GM12878 (cell line): ENCODE measurements around the gene STAG1. TPM values are rescaled to one million over a fixed set of nuclear protein-coding genes. Genes with fewer than 3 reads are reported as not detected.

Source experiments
- ATAC-seq: fragments of 200-7000 bp; cut with Tn5 transposase; 3 replicates; pipeline ENCODE4 v1.9.1; 2020; ENCODE audit warnings: mild to moderate bottlenecking, moderate library complexity
- BruUV-seq: library from RNA; stranded (reverse); fragments of 400-500 nt; replicated peaks from 2 replicates; lab custom pipeline; 2021; lab: Mats Ljungman, UMichigan
- CTCF ChIA-PET: fragments of 300-600 bp; sonication (Branson Sonifier 250); formaldehyde crosslinking; extraction: SDS; loops from one replicate; lab custom pipeline; 2021; ENCODE audit warnings: inconsistent platforms; lab: Yijun Ruan, JAX
- POLR2A ChIA-PET: fragments of 350-600 bp; formaldehyde crosslinking; extraction: SDS; loops from one replicate; lab custom pipeline; 2021; ENCODE audit warnings: inconsistent platforms; lab: Charles Lee
- RAD21 ChIA-PET: fragments of 300-600 bp; sonication (Branson Sonifier 250); formaldehyde crosslinking; loops from one replicate; lab custom pipeline; 2023; ENCODE audit warnings: antibody characterized with exemption; ENCODE audit not compliant: unreplicated experiment; lab: Charles Lee
- SMC1A ChIA-PET: fragments of 300-600 bp; sonication (Branson Sonifier 250); formaldehyde crosslinking; loops from one replicate; lab custom pipeline; 2023; ENCODE audit not compliant: unreplicated experiment, uncharacterized antibody; lab: Charles Lee
- DNase-seq: peaks from one replicate; pipeline ENCODE4 v3.0.0-alpha.2; 2011; ENCODE audit warnings: low read depth, low spot score
- FAIRE-seq: peaks from 3 replicates; lab custom pipeline; 2011; peaks lifted over from hg19 to GRCh38; lab: Jason Lieb, UNC
- H2AFZ ChIP-seq: 2 replicates; pipeline ENCODE4 v1.6.0; 2011; ENCODE audit warnings: low read depth, low read length, control low read depth; ENCODE audit not compliant: control insufficient read depth
- H3K27ac ChIP-seq: 2 replicates; pipeline ENCODE4 v1.5.1; 2011; ENCODE audit warnings: control low read depth; ENCODE audit not compliant: control insufficient read depth, insufficient read depth
- H3K27me3 ChIP-seq, 2 experiments: replicated peaks in 1 of 2; 2 replicates each; pipeline versions ENCODE4 v1.6.0 to v1.6.1; 2011; ENCODE audit warnings: low read length in 1 of 2; ENCODE audit not compliant: control insufficient read depth in 2 of 2, insufficient read depth in 2 of 2
- H3K36me3 ChIP-seq, 2 experiments: 2 replicates each; pipeline ENCODE4 v1.5.1; 2011; ENCODE audit warnings: low read length in 1 of 2; ENCODE audit not compliant: control insufficient read depth in 2 of 2, insufficient read depth in 2 of 2
- H3K4me1 ChIP-seq: 2 replicates; pipeline ENCODE4 v1.6.1; 2011; ENCODE audit warnings: mild to moderate bottlenecking, low read length, moderate library complexity, mixed read lengths; ENCODE audit not compliant: control insufficient read depth, insufficient read depth
- H3K4me2 ChIP-seq: 2 replicates; pipeline ENCODE4 v1.6.0; 2011; ENCODE audit warnings: control low read depth; ENCODE audit not compliant: control insufficient read depth, insufficient read depth
- H3K4me3 ChIP-seq: fragments of 200-600 bp; sonication (generic); 2 replicates; pipeline ENCODE4 v1.5.1; 2016
- H3K79me2 ChIP-seq: 2 replicates; pipeline ENCODE4 v1.6.0; 2011; ENCODE audit warnings: low read length; ENCODE audit not compliant: control insufficient read depth, insufficient read depth
- H3K9ac ChIP-seq: 2 replicates; pipeline ENCODE4 v1.8.0; 2011; ENCODE audit warnings: low read length, control low read depth, mixed read lengths; ENCODE audit not compliant: control insufficient read depth, insufficient read depth
- H3K9me3 ChIP-seq: replicated peaks from 3 replicates; pipeline ENCODE4 v1.5.1; 2011; ENCODE audit warnings: mild to moderate bottlenecking, low read length; ENCODE audit not compliant: control insufficient read depth, insufficient read depth
- H4K20me1 ChIP-seq: 2 replicates; pipeline ENCODE4 v1.6.0; 2011; ENCODE audit not compliant: control insufficient read depth, insufficient read depth
- ATF2 ChIP-seq: IDR thresholded peaks from 2 replicates; pipeline ENCODE4 v1.6.1; 2012; ENCODE audit warnings: low read length, inconsistent platforms
- DPF2 ChIP-seq: fragments of 450-650 bp; IDR thresholded peaks from 2 replicates; pipeline ENCODE4 v1.6.1; 2017; ENCODE audit warnings: mild to moderate bottlenecking
- EP300 ChIP-seq, 2 experiments: fragments of 150-350 bp in 1 of 2; IDR thresholded peaks; 2 replicates each; pipeline ENCODE4 v1.6.1; 2011 to 2012; ENCODE audit warnings: low read depth in 2 of 2, low read length in 2 of 2, borderline replicate concordance in 1 of 2, improper control_type of control experiment in 1 of 2, inconsistent platforms in 1 of 2; ENCODE audit not compliant: control insufficient read depth in 1 of 2
- HCFC1 ChIP-seq: fragments of 150-350 bp; IDR thresholded peaks from 2 replicates; pipeline ENCODE4 v1.6.1; 2014; ENCODE audit warnings: low read length
- HDAC6 ChIP-seq: fragments of 200-600 bp; sonication (generic); IDR thresholded peaks from one replicate; pipeline ENCODE4 v1.8.0; 2017; ENCODE audit warnings: antibody characterized with exemption; ENCODE audit not compliant: unreplicated experiment
- JUND ChIP-seq: IDR thresholded peaks from 2 replicates; pipeline ENCODE4 v1.6.1; 2012; ENCODE audit warnings: low read depth, mild to moderate bottlenecking, low read length, improper control_type of control experiment, moderate library complexity
- KAT2A ChIP-seq: conservative IDR thresholded peaks from 2 replicates; pipeline ENCODE4 v1.6.1; 2011; ENCODE audit warnings: low read depth, low read length; ENCODE audit not compliant: control insufficient read depth
- MEF2B ChIP-seq: fragments of 450-650 bp; IDR thresholded peaks from 2 replicates; pipeline ENCODE4 v1.6.1; 2018; ENCODE audit warnings: mild to moderate bottlenecking, moderate library complexity; ENCODE audit not compliant: partially characterized antibody, poor library complexity, severe bottlenecking
- PAX5 ChIP-seq: IDR thresholded peaks from 2 replicates; pipeline ENCODE4 v1.6.1; 2011; ENCODE audit warnings: low read depth, low read length, borderline replicate concordance
- RAD21 ChIP-seq: IDR thresholded peaks from 2 replicates; pipeline ENCODE4 v1.6.1; 2011; ENCODE audit warnings: mild to moderate bottlenecking, low read depth, low read length, moderate library complexity; ENCODE audit not compliant: insufficient read depth
- RBBP5 ChIP-seq: fragments of 200-600 bp; sonication (generic); conservative IDR thresholded peaks from 2 replicates; pipeline ENCODE4 v1.6.1; 2016
- RELA ChIP-seq: fragments of 450-650 bp; IDR thresholded peaks from 2 replicates; pipeline ENCODE4 v1.8.0; 2014; ENCODE audit warnings: borderline replicate concordance; ENCODE audit not compliant: partially characterized antibody
- SIX5 ChIP-seq: IDR thresholded peaks from 2 replicates; pipeline ENCODE4 v1.6.1; 2011; ENCODE audit warnings: mild to moderate bottlenecking, low read depth, low read length, moderate library complexity; ENCODE audit not compliant: severe bottlenecking
- SKIL ChIP-seq: fragments of 450-650 bp; IDR thresholded peaks from 2 replicates; pipeline ENCODE4 v1.6.1; 2017; ENCODE audit warnings: mild to moderate bottlenecking, low read depth, inconsistent platforms; ENCODE audit not compliant: poor library complexity, severe bottlenecking
- TARDBP ChIP-seq: IDR thresholded peaks from 2 replicates; pipeline ENCODE4 v1.6.1; 2016; ENCODE audit warnings: borderline replicate concordance
- TCF7 ChIP-seq: IDR thresholded peaks from 2 replicates; pipeline ENCODE4 v1.6.1; 2014; ENCODE audit warnings: antibody characterized with exemption, borderline replicate concordance
- ZBTB11 ChIP-seq: fragments of 450-650 bp; formaldehyde crosslinking; IDR thresholded peaks from 2 replicates; pipeline ENCODE4 v1.5.0; 2022; ENCODE audit warnings: mild to moderate bottlenecking, missing genetic modification characterization
- WGBS: methylation state at CpG from one replicate; pipeline ENCODE4 v1.1.6; 2016; ENCODE audit warnings: low lambda C conversion rate; ENCODE audit not compliant: insufficient replicate concordance, insufficient coverage; ENCODE audit errors: missing lambda C conversion rate; 5-methylcytosine and 5-hydroxymethylcytosine counted together
- in situ Hi-C: fragments of 300-500 bp; cut with MboI; formaldehyde crosslinking; loops from 9 replicates; pipeline ENCODE4 v1.14.3; 2018; ENCODE audit warnings: mixed read lengths
- intact Hi-C: fragments of 100-400 bp; cut with micrococcal nuclease; formaldehyde crosslinking; loops from one replicate; pipeline ENCODE4 v1.14.2; 2022; ENCODE audit not compliant: unreplicated experiment
- polyA plus RNA-seq, 11 experiments: library from polyadenylated mRNA; depleted of rRNA in 4 of 11; unstranded in 6 of 11; stranded (reverse) in 5 of 11; fragments of >200 nt; fragmentation: Nextera tagmentation in 4 of 11; fragmentation: Illumina TruSeq in 1 of 11; extraction: Ambion mirVana in 4 of 11; extraction: Trizol in 1 of 11; gene quantifications; 1 replicate in 1 of 11; 2 replicates in 10 of 11; pipeline versions ENCODE4 v1.2.1 to v1.2.3, GENCODE V29; 2011 to 2016; ENCODE audit warnings: inconsistent platforms in 2 of 11, missing spikeins in 2 of 11, low read depth in 1 of 11
- total RNA-seq, 4 experiments: library from RNA; depleted of rRNA in 3 of 4; stranded (reverse); fragments of >200 nt in 3 of 4; fragmentation: Illumina TruSeq in 1 of 4; extraction: Trizol in 1 of 4; gene quantifications; 2 replicates each; pipeline versions ENCODE4 v1.2.1 to v1.2.3, GENCODE V29; 2013 to 2021

STAG1 gene
- total and polyA plus RNA-seq, 10 of the 15 experiments (the other 5 are each of a cell fraction or from before 2014, with no cell fraction given): 4.4 to 30.1 (median 20.2) TPM

- TF ChIP-seq SKIL (no peak), ATF2 (no peak), HCFC1 (no peak), MEF2B (no peak), HDAC6 (no peak), RAD21 (no peak), EP300 (IDR thresholded peaks at IDR 0.05; ENCODE audit: borderline replicate concordance in 1 of 2, control insufficient read depth in 1 of 2, low read depth in 2 of 2, low read length in 2 of 2) (no peak), KAT2A (no peak), PAX5 (no peak)
- TF ChIP-seq, all 136 proteins: peak for 0
These were observed 421.3 kb downstream of the STAG1 start (continued) for GRCh38 chr3:136330900-136331299.

GRCh38 chr3:136329593-136329992, 422.6 kb downstream of the STAG1 start:
- no peak for FAIRE-seq
- Histone ChIP-seq H3K4me1 (no peaks in the 10 kb centered on the region), H3K4me2 (no peak overlapping the region), H4K20me1 (no peaks in the 10 kb centered on the region; the same call in 1 of the 2 replicates), H3K4me3 (no peak overlapping the region), H3K79me2 (no peaks in the 10 kb centered on the region), H3K27ac (no peak overlapping the region), H3K27me3 (no peaks in the 10 kb centered on the region), H3K36me3 (peaks cover 10 to 17% of the 10 kb centered on the region in 2 experiments), H2AFZ (no peak overlapping the region), H3K9me3 (no peaks in the 10 kb centered on the region), H3K9ac (no peak overlapping the region)
- ATAC-seq: no peak
- POLR2A ChIA-PET: no interaction called here
- no peak for DNase-seq
- in situ Hi-C loops: no loop called here
- intact Hi-C loops: no loop called here
- WGBS: 89% methylated on average over 5 of the region's 5 CpGs
- RAD21 ChIA-PET: no interaction called here
- SMC1A ChIA-PET: interaction anchor here (1.0 kb wide), 1 partner anchor 8 kb away, joined by 3 read pairs; no protein-coding TSS in a partner anchor
- CTCF ChIA-PET: no interaction called here
- no TSS peak for BruUV-seq
- TF ChIP-seq DPF2 (no peak), JUND (no peak), RELA (no peak), SIX5 (no peak), TCF7 (no peak), TARDBP (no peak), ZBTB11 (CRISPR knock-in tag) (no peak), RBBP5 (no peak)
